SK-N-SH (cell line): ENCODE results near the gene GDPD5. TPM values are rescaled to one million over a fixed set of nuclear protein-coding genes. Genes with fewer than 3 reads are reported as not detected.
A peak's percentile ranks its signal among the peaks of the same experiment; 100 is the strongest.

Experiments
- CTCF ChIA-PET: fragments of 300-600, 350-600 bp; formaldehyde crosslinking; extraction: SDS; loops from one replicate; lab custom pipeline; 2021; lab: Yijun Ruan, JAX
- POLR2A ChIA-PET: fragments of 350-600 bp; sonication (Branson Sonifier 250); formaldehyde crosslinking; extraction: SDS; loops from one replicate; lab custom pipeline; 2020; ENCODE audit warnings: antibody characterized with exemption, inconsistent platforms; lab: Yijun Ruan, JAX
- DNase-seq: peaks from one replicate; pipeline ENCODE4 v3.0.0; 2012
- H2AFZ ChIP-seq: fragments of 200-600 bp; sonication (generic); 2 replicates; pipeline ENCODE4 v1.8.1; 2016; ENCODE audit warnings: antibody characterized with exemption, mild to moderate bottlenecking, low read depth
- H3F3A ChIP-seq: fragments of 200-600 bp; sonication (generic); replicated peaks from 2 replicates; pipeline ENCODE3; 2016; ENCODE audit warnings: antibody characterized with exemption, mild to moderate bottlenecking; ENCODE audit not compliant: insufficient read depth
- H3K27ac ChIP-seq, 2 experiments: fragments of 200-500 bp in 1 of 2; fragments of 200-600 bp in 1 of 2; sonication (Bioruptor generic) in 1 of 2; sonication (generic), shearing (Covaris generic) in 1 of 2; 2 replicates each; pipeline versions ENCODE4 v1.5.1 to v1.6.1; 2014 to 2016; ENCODE audit warnings: low read depth in 2 of 2, inconsistent platforms in 1 of 2, low read length in 1 of 2, mild to moderate bottlenecking in 1 of 2, mixed read lengths in 1 of 2
- H3K27me3 ChIP-seq: fragments of 200-600 bp; sonication (generic), shearing (Covaris generic); 2 replicates; pipeline ENCODE4 v1.6.1; 2016; ENCODE audit warnings: mixed run types; ENCODE audit not compliant: insufficient read depth
- H3K36me3 ChIP-seq, 2 experiments: fragments of 200-500 bp in 1 of 2; fragments of 200-600 bp in 1 of 2; sonication (Bioruptor generic) in 1 of 2; sonication (generic) in 1 of 2; replicated peaks in 1 of 2; 2 replicates each; pipeline versions ENCODE3 to v1.5.1; 2014 to 2016; ENCODE audit warnings: low read length in 1 of 2, mild to moderate bottlenecking in 1 of 2; ENCODE audit not compliant: insufficient read depth in 2 of 2, control insufficient read depth in 1 of 2
- H3K4me1 ChIP-seq, 2 experiments: fragments of 200-500 bp in 1 of 2; fragments of 200-600 bp in 1 of 2; sonication (Bioruptor generic) in 1 of 2; sonication (generic), shearing (Covaris generic) in 1 of 2; 2 replicates each; pipeline versions ENCODE4 v1.5.1 to v1.6.1; 2014 to 2016; ENCODE audit warnings: low read depth in 1 of 2, low read length in 1 of 2, mixed run types in 1 of 2; ENCODE audit not compliant: insufficient read depth in 2 of 2, control insufficient read depth in 1 of 2
- H3K4me2 ChIP-seq: fragments of 200-600 bp; sonication (generic), shearing (Covaris generic); 2 replicates; pipeline ENCODE4 v1.6.1; 2017; ENCODE audit warnings: mixed run types
- H3K4me3 ChIP-seq, 2 experiments: fragments of 200-500 bp in 1 of 2; fragments of 200-600 bp in 1 of 2; sonication (Bioruptor generic) in 1 of 2; sonication (generic), shearing (Covaris generic) in 1 of 2; 2 replicates each; pipeline versions ENCODE4 v1.5.1 to v1.8.1; 2014 to 2016; ENCODE audit warnings: low read depth in 2 of 2, inconsistent platforms in 1 of 2, low read length in 1 of 2, mild to moderate bottlenecking in 1 of 2, mixed read lengths in 1 of 2, moderate library complexity in 1 of 2
- H3K79me2 ChIP-seq: fragments of 200-600 bp; sonication (generic); 2 replicates; pipeline ENCODE4 v1.8.1; 2017; ENCODE audit warnings: mild to moderate bottlenecking; ENCODE audit not compliant: insufficient read depth
- H3K9ac ChIP-seq: fragments of 200-600 bp; sonication (generic); 2 replicates; pipeline ENCODE4 v1.6.1; 2017; ENCODE audit warnings: mixed run types
- H3K9me2 ChIP-seq: fragments of 200-600 bp; sonication (generic); 2 replicates; pipeline ENCODE4 v1.6.1; 2017; ENCODE audit warnings: mixed run types
- H3K9me3 ChIP-seq: fragments of 200-600 bp; sonication (generic); 2 replicates; pipeline ENCODE4 v1.6.1; 2017; ENCODE audit warnings: mixed run types, mild to moderate bottlenecking, moderate library complexity
- H4K20me1 ChIP-seq: fragments of 200-600 bp; sonication (generic); 2 replicates; pipeline ENCODE4 v1.6.1; 2017; ENCODE audit warnings: mild to moderate bottlenecking, mixed run types; ENCODE audit not compliant: insufficient read depth
- ELF1 ChIP-seq: IDR thresholded peaks from 2 replicates; pipeline ENCODE4 v1.4.0; 2012
- EP300 ChIP-seq, 2 experiments: IDR thresholded peaks; 2 replicates each; pipeline versions ENCODE4 v1.4.0 to v1.6.1; 2012; ENCODE audit warnings: borderline replicate concordance in 1 of 2, low read depth in 1 of 2, low read length in 1 of 2
- FOXM1 ChIP-seq: IDR thresholded peaks from 2 replicates; pipeline ENCODE4 v1.4.0; 2012; ENCODE audit warnings: low read depth, mild to moderate bottlenecking
- GABPA ChIP-seq: IDR thresholded peaks from 2 replicates; pipeline ENCODE4 v1.4.0; 2012; ENCODE audit warnings: low read depth, mild to moderate bottlenecking
- NFIC ChIP-seq: IDR thresholded peaks from 2 replicates; pipeline ENCODE4 v1.4.0; 2012; ENCODE audit warnings: borderline replicate concordance
- RCOR1 ChIP-seq: fragments of 150-350 bp; IDR thresholded peaks from 2 replicates; pipeline ENCODE4 v1.6.1; 2017; ENCODE audit warnings: antibody characterized with exemption, low read length
- TAF1 ChIP-seq: IDR thresholded peaks from 2 replicates; pipeline ENCODE4 v1.6.1; 2012; ENCODE audit warnings: low read depth, mild to moderate bottlenecking, low read length, moderate library complexity, borderline replicate concordance
- TEAD4 ChIP-seq: IDR thresholded peaks from 2 replicates; pipeline ENCODE4 v1.4.0; 2012; ENCODE audit warnings: mild to moderate bottlenecking, borderline replicate concordance; ENCODE audit not compliant: insufficient read depth
- WGBS: methylation state at CpG from one replicate; pipeline ENCODE4 v1.1.6; 2017; ENCODE audit warnings: low lambda C conversion rate; 5-methylcytosine and 5-hydroxymethylcytosine counted together
- polyA plus RNA-seq, 3 experiments: library from polyadenylated mRNA; depleted of rRNA; stranded (reverse); fragments of >200 nt; gene quantifications; 2 replicates each; pipeline ENCODE4 v1.2.3, GENCODE V29; 2012

The GDPD5 gene
- polyA plus RNA-seq, 1 of the 3 experiments (the other 2 are of a cell fraction) = 2.2 TPM

DNA sequence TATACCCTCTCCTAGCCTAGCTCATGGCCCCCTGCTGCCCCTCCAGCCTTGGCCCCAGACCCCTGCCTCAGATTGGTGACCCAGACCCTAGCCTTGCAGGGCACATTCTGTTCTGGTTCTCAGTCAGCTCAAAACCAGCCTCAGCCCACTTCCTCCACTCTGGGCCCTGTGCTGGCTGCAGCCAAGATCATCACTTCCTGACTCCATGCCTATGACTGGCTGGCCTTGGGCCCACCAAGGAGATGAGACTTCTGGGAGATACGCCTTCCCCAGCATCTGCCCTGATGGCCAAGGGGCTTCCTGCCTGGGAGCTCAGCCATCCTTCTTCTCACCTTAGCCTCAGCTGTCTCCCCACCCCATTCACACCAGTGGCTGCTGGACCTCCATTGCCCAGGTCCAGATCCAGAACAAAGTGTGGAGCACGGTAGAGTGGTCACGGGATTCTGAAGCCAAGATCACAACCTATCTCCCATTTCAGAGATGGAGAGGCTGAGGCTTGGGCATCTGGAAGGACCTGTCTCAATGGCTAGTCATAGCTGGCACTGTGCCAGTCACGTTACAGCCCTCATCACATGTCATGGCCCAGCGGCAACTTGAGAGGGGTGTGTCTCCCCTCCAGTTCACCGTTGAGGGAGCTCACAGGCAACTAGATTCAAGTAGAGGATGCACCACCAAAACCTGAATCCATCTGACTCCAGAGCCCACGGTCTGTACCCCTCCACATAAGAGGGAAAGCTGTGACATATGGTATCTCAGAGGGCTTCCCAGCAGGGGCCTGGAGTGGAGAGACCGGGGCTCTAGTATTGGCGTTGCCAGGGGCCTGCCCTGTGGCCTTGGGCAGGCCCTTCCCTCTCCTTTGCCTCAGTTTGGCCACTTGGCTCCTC lies 49.7 kb downstream of the GDPD5 start:
- TF ChIP-seq NFIC (peak; percentile 60), TEAD4 (no peak), GABPA (no peak), EP300 (IDR thresholded peaks at IDR 0.05; ENCODE audit: borderline replicate concordance in 1 of 2, low read depth in 1 of 2, low read length in 1 of 2) (no peak)
- Histone ChIP-seq H3K4me1 (peaks cover 14 to 26% of the 10 kb centered on the region in 2 experiments; a peak in 3 of 4 replicates), H2AFZ (no peak overlapping the region; the same call in 1 of the 2 replicates), H3K79me2 (no peaks in the 10 kb centered on the region), H3K4me3 (no peak overlapping the region; a peak in 1 of 4 replicates), H3K27me3 (no peaks in the 10 kb centered on the region), H3F3A (no peaks in the 10 kb centered on the region), H3K9me3 (no peaks in the 10 kb centered on the region), H3K27ac (no peak overlapping the region), H3K36me3 (no peaks in the 10 kb centered on the region), H3K9me2 (no peaks in the 10 kb centered on the region), H3K4me2 (no peak overlapping the region), H4K20me1 (no peaks in the 10 kb centered on the region), H3K9ac (no peak overlapping the region)
- POLR2A ChIA-PET = no interaction called here
- CTCF ChIA-PET = interaction anchor here (1.0 to 1.9 kb wide), 6 partner anchors 11 to 71 kb away, joined by 3 to 5 read pairs (median 4); no protein-coding TSS in a partner anchor
- no peak for DNase-seq
- 97% methylated on average over 5 of the region's 9 CpGs for WGBS

DNA sequence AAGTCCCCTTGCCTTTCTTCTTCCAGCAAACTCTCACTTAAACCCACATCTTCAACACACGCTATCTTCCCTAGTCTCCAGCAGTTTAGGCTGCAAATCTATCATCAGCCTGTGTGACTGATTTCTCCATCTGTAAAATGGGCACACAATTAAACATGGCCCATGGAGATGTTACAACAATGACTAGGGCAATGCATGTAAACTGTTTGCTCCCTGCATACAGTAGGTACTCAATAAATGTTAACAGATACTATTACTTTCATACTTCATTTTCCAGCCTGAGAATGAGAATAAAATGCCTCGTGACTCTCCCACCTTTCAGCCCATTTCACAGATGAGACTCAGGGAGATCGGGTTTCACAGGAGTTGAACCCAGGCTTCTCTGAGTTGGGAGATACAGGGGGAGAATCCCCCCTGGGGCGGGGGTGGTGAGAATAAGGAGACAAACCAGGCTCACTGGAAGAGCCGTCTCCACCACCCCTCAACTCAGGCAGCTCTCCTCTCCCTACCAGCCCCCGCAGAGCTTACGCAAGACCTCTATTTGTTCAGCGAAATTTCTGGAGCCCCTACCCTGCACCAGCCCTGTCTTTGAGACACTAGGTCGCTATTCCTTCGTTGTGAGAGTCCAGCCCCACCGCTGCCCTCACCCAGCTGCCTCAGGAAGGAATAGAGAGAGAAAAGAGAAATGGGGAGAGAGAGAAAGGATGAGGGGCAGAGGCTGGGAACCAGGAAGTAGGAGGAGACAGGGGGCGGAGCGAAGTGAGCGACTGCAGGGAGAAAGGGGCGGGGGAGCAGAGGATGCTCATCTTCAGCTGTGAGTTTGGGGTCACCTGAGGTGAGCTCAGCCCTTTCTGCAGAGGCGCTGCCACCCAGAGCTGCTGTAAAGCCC lies 50.6 kb downstream of the GDPD5 start:
- no peaks in the 10 kb centered on the region for H3K9me3 ChIP-seq
- no peaks in the 10 kb centered on the region for H3K36me3 ChIP-seq
- H2AFZ ChIP-seq = no peak overlapping the region; the same call in 1 of the 2 replicates
- no peaks in the 10 kb centered on the region for H3K27me3 ChIP-seq
- H3F3A ChIP-seq = peaks cover 2% of the 10 kb centered on the region
- WGBS = 87% methylated on average over 15 of the region's 16 CpGs
- no peak overlapping the region for H3K4me2 ChIP-seq
- H3K4me1 ChIP-seq = peaks cover 14 to 30% of the 10 kb centered on the region in 2 experiments
- TF ChIP-seq ELF1 (peak; percentile 39; the same call in 1 of the 2 replicates), FOXM1 (no peak)
- no peak overlapping the region for H3K9ac ChIP-seq
- H3K4me3 ChIP-seq = no peak overlapping the region; a peak in 1 of 4 replicates
- H3K27ac ChIP-seq = no peak overlapping the region
- H4K20me1 ChIP-seq = no peaks in the 10 kb centered on the region
- DNase-seq = peak; percentile 63
- no peaks in the 10 kb centered on the region for H3K79me2 ChIP-seq
- CTCF ChIA-PET = interaction anchor here (1.0 to 1.9 kb wide), 4 partner anchors 21 to 71 kb away, joined by 3 to 4 read pairs (median 4); no protein-coding TSS in a partner anchor
- POLR2A ChIA-PET = no interaction called here
- no peaks in the 10 kb centered on the region for H3K9me2 ChIP-seq

DNA sequence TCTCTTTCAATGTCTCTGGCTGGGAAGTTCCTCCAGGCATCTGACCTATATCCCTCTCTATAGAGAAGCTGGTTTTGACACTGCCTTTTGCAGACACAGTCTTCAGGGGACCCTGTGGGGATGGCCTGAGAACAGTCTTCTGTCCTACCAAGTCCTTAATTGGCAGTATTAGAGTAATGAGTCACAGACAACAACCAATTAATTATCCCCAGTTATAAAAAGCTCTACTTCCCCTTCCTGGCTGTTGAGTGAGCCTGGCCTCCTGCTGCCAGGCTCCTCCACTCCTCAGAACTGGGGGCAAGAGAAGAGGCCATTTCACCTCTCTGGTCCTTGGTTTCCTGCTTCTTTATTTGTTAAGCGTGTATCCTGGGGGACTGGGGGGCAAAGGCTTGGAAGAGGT lies 51.5 kb downstream of the GDPD5 start:
- peaks cover 14 to 32% of the 10 kb centered on the region in 2 experiments for H3K4me1 ChIP-seq
- H3K36me3 ChIP-seq = no peaks in the 10 kb centered on the region
- ChIA-PET CTCF (interaction anchor here (0.9 to 1.2 kb wide), 2 partner anchors 23 to 28 kb away, joined by 3 read pairs; no protein-coding TSS in a partner anchor), POLR2A (no interaction called here)
- no peak overlapping the region for H3K9ac ChIP-seq
- H3K4me2 ChIP-seq = no peak overlapping the region
- no peak for DNase-seq
- H3K9me2 ChIP-seq = no peaks in the 10 kb centered on the region
- TF ChIP-seq RCOR1 (peak; percentile 31; the same call in 1 of the 2 replicates), TAF1 (no peak)
- TF ChIP-seq, all 33 proteins: peak for 1
- H3K9me3 ChIP-seq = no peaks in the 10 kb centered on the region
- H3F3A ChIP-seq = peaks cover 2% of the 10 kb centered on the region
- no peaks in the 10 kb centered on the region for H3K27me3 ChIP-seq
- H3K27ac ChIP-seq = no peak overlapping the region
- no peaks in the 10 kb centered on the region for H4K20me1 ChIP-seq
- H3K79me2 ChIP-seq = no peaks in the 10 kb centered on the region
- WGBS = 36% methylated on average over 1 of the region's 1 CpG
- no peak overlapping the region for H3K4me3 ChIP-seq
- H2AFZ ChIP-seq = no peak overlapping the region
